GM12874 (cell line): ENCODE results near the gene MYOM1.

Experiments
- CTCF ChIP-seq: IDR thresholded peaks from 2 replicates; pipeline ENCODE4 v1.5.1; 2011; ENCODE audit warnings: low read depth, mild to moderate bottlenecking, control low read depth, low read length, moderate library complexity; ENCODE audit not compliant: insufficient read depth

Gene MYOM1

GRCh38 chr18:3124822-3125221 is 94.9 kb downstream of the MYOM1 start:
- TF ChIP-seq CTCF, result no peak

GRCh38 chr18:3122851-3123250 is 96.9 kb downstream of the MYOM1 start:
- no peak for TF ChIP-seq CTCF

- no peak for TF ChIP-seq CTCF
Measured at GRCh38 chr18:3121259-3121658, 98.5 kb downstream of the MYOM1 start.

- no peak for TF ChIP-seq CTCF
Measured at GRCh38 chr18:3120356-3120755, 99.4 kb downstream of the MYOM1 start.

- TF ChIP-seq CTCF, result no peak
Measured at GRCh38 chr18:3119401-3120341, 100.1 kb downstream of the MYOM1 start.

- TF ChIP-seq CTCF, result no peak
Measured at GRCh38 chr18:3118195-3119010, 101.4 kb downstream of the MYOM1 start.

GRCh38 chr18:3117493-3118192 is 102.1 kb downstream of the MYOM1 start:
- no peak for TF ChIP-seq CTCF
